GM18511 (cell line): ENCODE measurements around the gene NAA11.

ENCODE experiments used
- ATAC-seq: cut with Tn5 transposase; IDR thresholded peaks from one replicate; pipeline ENCODE4 v1.9.1; 2021; ENCODE audit warnings: mild to moderate bottlenecking, moderate library complexity; ENCODE audit not compliant: unreplicated experiment

The NAA11 gene

GRCh38 chr4:79325864-79326328, at the start of gene NAA11:
TSS of gene NAA11 (minus strand) at chr4:79326061. CDS start at chr4:79325877, 184 bp downstream.
- no peak for ATAC-seq

GRCh38 chr4:79370026-79370425, 44.2 kb upstream of the NAA11 start:
- no peak for ATAC-seq

GRCh38 chr4:79367096-79367495, 41.2 kb upstream of the NAA11 start:
- no peak for ATAC-seq

- no peak for ATAC-seq
Observed at GRCh38 chr4:79366422-79366821, 40.6 kb upstream of the NAA11 start.

- ATAC-seq: no peak
Observed at GRCh38 chr4:79364061-79364460, 38.2 kb upstream of the NAA11 start.

- ATAC-seq: no peak
Observed at GRCh38 chr4:79362626-79363025, 36.8 kb upstream of the NAA11 start.

- no peak for ATAC-seq
Observed at GRCh38 chr4:79360006-79360405, 34.1 kb upstream of the NAA11 start.

GRCh38 chr4:79358438-79358837, 32.6 kb upstream of the NAA11 start:
- ATAC-seq: no peak

GRCh38 chr4:79357365-79357764, 31.5 kb upstream of the NAA11 start:
- no peak for ATAC-seq

- ATAC-seq: no peak
Observed at GRCh38 chr4:79353075-79353474, 27.2 kb upstream of the NAA11 start.

- ATAC-seq: no peak
Observed at GRCh38 chr4:79348405-79348804, 22.5 kb upstream of the NAA11 start.

- ATAC-seq: no peak
Observed at GRCh38 chr4:79341893-79342653, 16.2 kb upstream of the NAA11 start.

- no peak for ATAC-seq
Observed at GRCh38 chr4:79340568-79340967, 14.7 kb upstream of the NAA11 start.

GRCh38 chr4:79338148-79338547, 12.3 kb upstream of the NAA11 start:
- ATAC-seq: peak; percentile 84

GRCh38 chr4:79334783-79335182, 8.9 kb upstream of the NAA11 start:
- no peak for ATAC-seq

- ATAC-seq: no peak
Observed at GRCh38 chr4:79334341-79334740, 8.5 kb upstream of the NAA11 start.

GRCh38 chr4:79331126-79331876, 5.4 kb upstream of the NAA11 start:
- ATAC-seq: no peak

- no peak for ATAC-seq
Observed at GRCh38 chr4:79330720-79331119, 4.9 kb upstream of the NAA11 start.

- ATAC-seq: no peak
Observed at GRCh38 chr4:79325436-79325835, 425 bp downstream of the NAA11 start.

GRCh38 chr4:79319975-79320374, 5.9 kb downstream of the NAA11 start:
- ATAC-seq: no peak

GRCh38 chr4:79317711-79318110, 8.2 kb downstream of the NAA11 start:
- ATAC-seq: no peak

GRCh38 chr4:79315891-79316290, 10.0 kb downstream of the NAA11 start:
- ATAC-seq: no peak
